Measurements from ENCODE around the gene CIZ1. TPM values are rescaled to one million over a fixed set of nuclear protein-coding genes. Genes with fewer than 3 reads are reported as not detected.

Gene CIZ1
- total and polyA plus RNA-seq, 9 of the 15 experiments (the other 6 are each of a cell fraction or from before 2014, with no cell fraction given), result 6.6 to 329 (median 87.8) TPM

DNA sequence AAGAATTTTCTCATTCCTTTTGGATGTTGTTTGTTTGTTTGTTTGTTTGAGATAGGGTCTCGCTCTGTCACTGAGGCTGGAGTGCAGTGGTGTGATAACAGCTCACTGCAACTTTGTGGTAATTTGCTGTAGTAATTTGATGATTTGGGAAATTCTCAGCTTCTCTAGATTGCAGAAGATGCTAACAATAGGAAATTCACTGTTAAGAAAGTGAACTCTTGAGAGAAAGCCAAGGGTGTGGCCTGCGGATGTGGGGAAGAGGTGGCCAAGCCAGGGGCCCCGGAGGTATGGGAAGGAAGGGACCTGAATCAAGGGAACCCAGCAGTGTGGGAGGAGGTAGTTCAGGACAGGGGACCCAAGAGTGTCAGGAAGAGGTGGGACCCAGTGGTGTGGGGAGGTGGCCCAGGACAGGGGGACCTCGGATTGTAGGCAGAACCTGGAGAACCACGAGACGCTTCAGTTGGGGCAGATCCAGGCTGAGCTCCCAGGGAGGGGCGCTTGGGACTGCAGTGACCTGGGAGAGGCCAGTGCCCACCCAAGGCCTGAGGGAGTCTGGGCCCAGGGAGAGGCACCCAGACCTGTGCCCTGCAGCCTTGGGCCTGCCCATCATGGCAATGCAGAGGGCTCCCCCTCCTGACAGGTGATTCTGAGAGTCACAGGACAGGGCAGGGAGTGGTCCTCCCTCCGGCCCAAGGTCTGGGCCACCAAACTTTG, 47.7 kb downstream of the CIZ1 start (continued):
- TF ChIP-seq, protein P1, sequence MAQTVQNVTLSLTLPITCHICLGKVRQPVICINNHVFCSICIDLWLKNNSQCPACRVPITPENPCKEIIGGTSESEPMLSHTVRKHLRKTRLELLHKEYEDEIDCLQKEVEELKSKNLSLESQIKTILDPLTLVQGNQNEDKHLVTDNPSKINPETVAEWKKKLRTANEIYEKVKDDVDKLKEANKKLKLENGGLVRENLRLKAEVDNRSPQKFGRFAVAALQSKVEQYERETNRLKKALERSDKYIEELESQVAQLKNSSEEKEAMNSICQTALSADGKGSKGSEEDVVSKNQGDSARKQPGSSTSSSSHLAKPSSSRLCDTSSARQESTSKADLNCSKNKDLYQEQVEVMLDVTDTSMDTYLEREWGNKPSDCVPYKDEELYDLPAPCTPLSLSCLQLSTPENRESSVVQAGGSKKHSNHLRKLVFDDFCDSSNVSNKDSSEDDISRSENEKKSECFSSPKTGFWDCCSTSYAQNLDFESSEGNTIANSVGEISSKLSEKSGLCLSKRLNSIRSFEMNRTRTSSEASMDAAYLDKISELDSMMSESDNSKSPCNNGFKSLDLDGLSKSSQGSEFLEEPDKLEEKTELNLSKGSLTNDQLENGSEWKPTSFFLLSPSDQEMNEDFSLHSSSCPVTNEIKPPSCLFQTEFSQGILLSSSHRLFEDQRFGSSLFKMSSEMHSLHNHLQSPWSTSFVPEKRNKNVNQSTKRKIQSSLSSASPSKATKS (CRISPR knock-in tag; IDR thresholded peaks at IDR 0.05), result no peak
- TF ChIP-seq TOE1 (IDR thresholded peaks at IDR 0.05; ENCODE audit: borderline replicate concordance), result no peak
- TF ChIP-seq TOE1 (CRISPR knock-in tag; IDR thresholded peaks at IDR 0.05; ENCODE audit: borderline replicate concordance, low read depth), result no peak
- no peak for TF ChIP-seq ZNF197 (CRISPR knock-in tag; IDR thresholded peaks at IDR 0.05; ENCODE audit: low read depth)
- no peak for TF ChIP-seq ZSCAN29 (IDR thresholded peaks at IDR 0.05)
- TF ChIP-seq SMARCE1 (IDR thresholded peaks at IDR 0.05), result peak; percentile 36; the same call in 1 of the 2 replicates
- no peak for TF ChIP-seq MEF2D (tag; conservative IDR thresholded peaks at IDR 0.05; ENCODE audit: low read depth)
- TF ChIP-seq BRF1 (IDR thresholded peaks at IDR 0.05; ENCODE audit: borderline replicate concordance, extremely low read depth, insufficient read length), result no peak
- TF ChIP-seq NFE2L1 (tag; IDR thresholded peaks at IDR 0.05; ENCODE audit: borderline replicate concordance, low read depth), result no peak
- TF ChIP-seq, protein P2, sequence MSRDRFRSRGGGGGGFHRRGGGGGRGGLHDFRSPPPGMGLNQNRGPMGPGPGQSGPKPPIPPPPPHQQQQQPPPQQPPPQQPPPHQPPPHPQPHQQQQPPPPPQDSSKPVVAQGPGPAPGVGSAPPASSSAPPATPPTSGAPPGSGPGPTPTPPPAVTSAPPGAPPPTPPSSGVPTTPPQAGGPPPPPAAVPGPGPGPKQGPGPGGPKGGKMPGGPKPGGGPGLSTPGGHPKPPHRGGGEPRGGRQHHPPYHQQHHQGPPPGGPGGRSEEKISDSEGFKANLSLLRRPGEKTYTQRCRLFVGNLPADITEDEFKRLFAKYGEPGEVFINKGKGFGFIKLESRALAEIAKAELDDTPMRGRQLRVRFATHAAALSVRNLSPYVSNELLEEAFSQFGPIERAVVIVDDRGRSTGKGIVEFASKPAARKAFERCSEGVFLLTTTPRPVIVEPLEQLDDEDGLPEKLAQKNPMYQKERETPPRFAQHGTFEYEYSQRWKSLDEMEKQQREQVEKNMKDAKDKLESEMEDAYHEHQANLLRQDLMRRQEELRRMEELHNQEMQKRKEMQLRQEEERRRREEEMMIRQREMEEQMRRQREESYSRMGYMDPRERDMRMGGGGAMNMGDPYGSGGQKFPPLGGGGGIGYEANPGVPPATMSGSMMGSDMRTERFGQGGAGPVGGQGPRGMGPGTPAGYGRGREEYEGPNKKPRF (IDR thresholded peaks at IDR 0.05; ENCODE audit: low read depth, low read length), result no peak
- no peak for TF ChIP-seq TRIM24 (IDR thresholded peaks at IDR 0.05)
- TF ChIP-seq GATA2 (CRISPR knock-in tag; IDR thresholded peaks at IDR 0.05), result no peak
- TF ChIP-seq DMBX1 (CRISPR knock-in tag; IDR thresholded peaks at IDR 0.05; ENCODE audit: borderline replicate concordance), result no peak
- no peak for TF ChIP-seq ZNF263 (CRISPR knock-in tag; IDR thresholded peaks at IDR 0.05; ENCODE audit: borderline replicate concordance)
- no peak for TF ChIP-seq NELFE (IDR thresholded peaks at IDR 0.05; ENCODE audit: insufficient read depth, insufficient read length)
- TF ChIP-seq, protein P3, sequence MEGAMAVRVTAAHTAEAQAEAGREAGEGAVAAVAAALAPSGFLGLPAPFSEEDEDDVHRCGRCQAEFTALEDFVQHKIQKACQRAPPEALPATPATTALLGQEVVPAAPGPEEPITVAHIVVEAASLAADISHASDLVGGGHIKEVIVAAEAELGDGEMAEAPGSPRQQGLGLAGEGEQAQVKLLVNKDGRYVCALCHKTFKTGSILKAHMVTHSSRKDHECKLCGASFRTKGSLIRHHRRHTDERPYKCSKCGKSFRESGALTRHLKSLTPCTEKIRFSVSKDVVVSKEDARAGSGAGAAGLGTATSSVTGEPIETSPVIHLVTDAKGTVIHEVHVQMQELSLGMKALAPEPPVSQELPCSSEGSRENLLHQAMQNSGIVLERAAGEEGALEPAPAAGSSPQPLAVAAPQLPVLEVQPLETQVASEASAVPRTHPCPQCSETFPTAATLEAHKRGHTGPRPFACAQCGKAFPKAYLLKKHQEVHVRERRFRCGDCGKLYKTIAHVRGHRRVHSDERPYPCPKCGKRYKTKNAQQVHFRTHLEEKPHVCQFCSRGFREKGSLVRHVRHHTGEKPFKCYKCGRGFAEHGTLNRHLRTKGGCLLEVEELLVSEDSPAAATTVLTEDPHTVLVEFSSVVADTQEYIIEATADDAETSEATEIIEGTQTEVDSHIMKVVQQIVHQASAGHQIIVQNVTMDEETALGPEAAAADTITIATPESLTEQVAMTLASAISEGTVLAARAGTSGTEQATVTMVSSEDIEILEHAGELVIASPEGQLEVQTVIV (CRISPR knock-in tag; IDR thresholded peaks at IDR 0.05; ENCODE audit: borderline replicate concordance), result no peak
- TF ChIP-seq, protein P4, sequence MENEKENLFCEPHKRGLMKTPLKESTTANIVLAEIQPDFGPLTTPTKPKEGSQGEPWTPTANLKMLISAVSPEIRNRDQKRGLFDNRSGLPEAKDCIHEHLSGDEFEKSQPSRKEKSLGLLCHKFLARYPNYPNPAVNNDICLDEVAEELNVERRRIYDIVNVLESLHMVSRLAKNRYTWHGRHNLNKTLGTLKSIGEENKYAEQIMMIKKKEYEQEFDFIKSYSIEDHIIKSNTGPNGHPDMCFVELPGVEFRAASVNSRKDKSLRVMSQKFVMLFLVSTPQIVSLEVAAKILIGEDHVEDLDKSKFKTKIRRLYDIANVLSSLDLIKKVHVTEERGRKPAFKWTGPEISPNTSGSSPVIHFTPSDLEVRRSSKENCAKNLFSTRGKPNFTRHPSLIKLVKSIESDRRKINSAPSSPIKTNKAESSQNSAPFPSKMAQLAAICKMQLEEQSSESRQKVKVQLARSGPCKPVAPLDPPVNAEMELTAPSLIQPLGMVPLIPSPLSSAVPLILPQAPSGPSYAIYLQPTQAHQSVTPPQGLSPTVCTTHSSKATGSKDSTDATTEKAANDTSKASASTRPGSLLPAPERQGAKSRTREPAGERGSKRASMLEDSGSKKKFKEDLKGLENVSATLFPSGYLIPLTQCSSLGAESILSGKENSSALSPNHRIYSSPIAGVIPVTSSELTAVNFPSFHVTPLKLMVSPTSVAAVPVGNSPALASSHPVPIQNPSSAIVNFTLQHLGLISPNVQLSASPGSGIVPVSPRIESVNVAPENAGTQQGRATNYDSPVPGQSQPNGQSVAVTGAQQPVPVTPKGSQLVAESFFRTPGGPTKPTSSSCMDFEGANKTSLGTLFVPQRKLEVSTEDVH (IDR thresholded peaks at IDR 0.05; ENCODE audit: low read depth, partially characterized antibody), result no peak
- TF ChIP-seq ZNF24 (IDR thresholded peaks at IDR 0.05), result 0 out of 2 replicates have a peak, but pooled peaks have one; percentile 13
- TF ChIP-seq TBP (optimal IDR thresholded peaks at IDR 0.05; ENCODE audit: low read depth, low read length), result no peak

Measured in K562 (cell line).